Upper lobe of left lung (tissue), 6 donors: ENCODE measurements around the gene CALY. TPM values are rescaled to one million over a fixed set of nuclear protein-coding genes. Genes with fewer than 3 reads are reported as not detected.

Source experiments
- ATAC-seq, 2 donors: fragments of 200-7000 bp; cut with Tn5 transposase; one replicate each; pipeline ENCODE4 v1.9.1; 2022; ENCODE audit warnings: mild to moderate bottlenecking in 2 of 2, moderate library complexity in 2 of 2; ENCODE audit not compliant: low FRiP score in 2 of 2
- DNase-seq, 2 donors: peaks; one replicate each; pipeline ENCODE4 v3.0.0-alpha.2; 2019 to 2020
- H3K27ac ChIP-seq, 4 donors: fragments of 200-600 bp; sonication (generic); one replicate each; pipeline ENCODE4 v1.5.1; 2016 to 2019
- H3K27me3 ChIP-seq, 4 donors: fragments of 200-600 bp; sonication (generic); one replicate each; pipeline ENCODE4 v1.5.1; 2017 to 2019
- H3K36me3 ChIP-seq, 4 donors: fragments of 200-600 bp; sonication (generic); one replicate each; pipeline ENCODE4 v1.5.1; 2016 to 2019
- H3K4me1 ChIP-seq, 4 donors: fragments of 200-600 bp; sonication (generic); one replicate each; pipeline ENCODE4 v1.5.1; 2018 to 2019
- H3K4me3 ChIP-seq, 4 donors: fragments of 200-600 bp; sonication (generic); one replicate each; pipeline ENCODE4 v1.5.1; 2017 to 2019; ENCODE audit warnings: mild to moderate bottlenecking in 2 of 4, moderate library complexity in 1 of 4
- H3K9me3 ChIP-seq, 4 donors: fragments of 200-600 bp; sonication (generic); one replicate each; pipeline ENCODE4 v1.5.1; 2018 to 2019
- CTCF ChIP-seq, 6 experiments: fragments of 450-650 bp in 4 of 6; fragments of 200-600 bp in 2 of 6; sonication (generic) in 2 of 6; IDR thresholded peaks; one replicate each; pipeline ENCODE4 v1.5.1; 2016 to 2019; ENCODE audit warnings: antibody characterized with exemption in 6 of 6
- EP300 ChIP-seq, 4 donors: sonication (generic); formaldehyde crosslinking; IDR thresholded peaks; one replicate each; pipeline ENCODE4 v1.5.1; 2017; ENCODE audit warnings: antibody characterized with exemption in 4 of 4, control low read depth in 2 of 4
- POLR2A ChIP-seq, 4 donors: fragments of 450-650 bp; IDR thresholded peaks; one replicate each; pipeline ENCODE4 v1.5.1; 2016 to 2017; ENCODE audit warnings: antibody characterized with exemption in 4 of 4, mild to moderate bottlenecking in 2 of 4
- POLR2AphosphoS5 ChIP-seq, 2 donors: sonication (generic); formaldehyde crosslinking; IDR thresholded peaks; one replicate each; pipeline ENCODE4 v1.5.1; 2017; ENCODE audit warnings: antibody characterized with exemption in 2 of 2
- WGBS, 2 donors: methylation state at CpG; one replicate each; pipeline ENCODE4 v1.1.5; 2017 to 2018; 5-methylcytosine and 5-hydroxymethylcytosine counted together
- total RNA-seq, 6 donors: library from RNA; depleted of rRNA in 4 of 6; stranded (reverse); fragments of >200 nt in 4 of 6; gene quantifications; one replicate each; pipeline versions ENCODE4 v1.1.0 to v1.2.1, GENCODE V29; 2016 to 2021
- donor health status: DM: no; HTN: no; CAD: no; lungs with moderate emphysema.
- donor health status: DM: no; HTN: yes; CAD: no; lungs with severe emphysema.

CALY gene
- total RNA-seq, 6 donors from 2014 or later, result 7.4 TPM; not detected in 5

- Histone ChIP-seq H3K27me3 (no peaks in the 10 kb centered on the region), H3K4me3 (no peak overlapping the region), H3K4me1 (peaks cover 0 to 11% (median 4%) of the 10 kb centered on the region in 4 donors), H3K9me3 (no peaks in the 10 kb centered on the region), H3K36me3 (peaks cover 40 to 88% (median 85%) of the 10 kb centered on the region in 4 donors), H3K27ac (peak overlapping the region in 3 of 4 donors; percentile 48 to 88 (median 60))
- DNase-seq (no peak), ATAC-seq (no peak)
- TF ChIP-seq CTCF (IDR thresholded peaks at IDR 0.05), result no peak
- no peak for TF ChIP-seq EP300 (IDR thresholded peaks at IDR 0.05)
- 79 to 90% methylated on average over 10 of the region's 10 CpGs for WGBS, 2 donors
These were observed 42.9 kb downstream of the CALY start for GRCh38 chr10:133293810-133294119.

- peak; percentile 73 to 80 for DNase-seq
- peaks cover 0 to 11% (median 4%) of the 10 kb centered on the region in 4 donors for H3K4me1 ChIP-seq
- peak overlapping the region in 3 of 4 donors; percentile 48 to 88 (median 60) for H3K27ac ChIP-seq
- ATAC-seq, result peak; percentile 6 to 41
- TF ChIP-seq POLR2AphosphoS5 (IDR thresholded peaks at IDR 0.05), result no peak
- peak in 1 of 4 donors; percentile 19 for TF ChIP-seq EP300 (IDR thresholded peaks at IDR 0.05)
- no peak for TF ChIP-seq CTCF (IDR thresholded peaks at IDR 0.05)
- peak in 1 of 4 donors; percentile 51 for TF ChIP-seq POLR2A (IDR thresholded peaks at IDR 0.05)
- 86 to 93% methylated on average over 15 to 34 of the region's 38 CpGs for WGBS, 2 donors
- no peaks in the 10 kb centered on the region for H3K27me3 ChIP-seq
- H3K9me3 ChIP-seq, result no peaks in the 10 kb centered on the region
- no peak overlapping the region for H3K4me3 ChIP-seq
- H3K36me3 ChIP-seq, result peaks cover 37 to 88% (median 85%) of the 10 kb centered on the region in 4 donors
These were observed 43.5 kb downstream of the CALY start for GRCh38 chr10:133292919-133293809.

- Histone ChIP-seq H3K9me3 (no peaks in the 10 kb centered on the region), H3K27me3 (no peaks in the 10 kb centered on the region), H3K4me1 (peaks cover 0 to 11% (median 4%) of the 10 kb centered on the region in 4 donors), H3K27ac (no peak overlapping the region), H3K4me3 (no peak overlapping the region), H3K36me3 (peaks cover 19 to 88% (median 80%) of the 10 kb centered on the region in 4 donors)
- 95 to 97% methylated on average over 20 to 24 of the region's 24 CpGs for WGBS, 2 donors
- ATAC-seq (no peak), DNase-seq (peak in 1 of 2 donors; percentile 64)
- no peak for TF ChIP-seq POLR2A (IDR thresholded peaks at IDR 0.05)
- no peak for TF ChIP-seq POLR2AphosphoS5 (IDR thresholded peaks at IDR 0.05)
- TF ChIP-seq CTCF (IDR thresholded peaks at IDR 0.05), result no peak
- no peak for TF ChIP-seq EP300 (IDR thresholded peaks at IDR 0.05)
These were observed 46.9 kb downstream of the CALY start for GRCh38 chr10:133289761-133290160.

GRCh38 chr10:133287832-133288500 is 48.7 kb downstream of the CALY start:
- no peak overlapping the region for H3K27ac ChIP-seq
- peaks cover 27 to 88% (median 82%) of the 10 kb centered on the region in 4 donors for H3K36me3 ChIP-seq
- H3K27me3 ChIP-seq, result no peaks in the 10 kb centered on the region
- ATAC-seq (peak in 1 of 2 donors; percentile 32), DNase-seq (peak in 1 of 2 donors; percentile 66)
- TF ChIP-seq EP300 (IDR thresholded peaks at IDR 0.05), result no peak
- no peak for TF ChIP-seq POLR2AphosphoS5 (IDR thresholded peaks at IDR 0.05)
- no peak for TF ChIP-seq POLR2A (IDR thresholded peaks at IDR 0.05)
- TF ChIP-seq CTCF (IDR thresholded peaks at IDR 0.05), result no peak
- no peaks in the 10 kb centered on the region for H3K9me3 ChIP-seq
- H3K4me3 ChIP-seq, result no peak overlapping the region
- 93 to 95% methylated on average over 10 to 46 of the region's 46 CpGs for WGBS, 2 donors
- peaks cover 0 to 3% (median 0%) of the 10 kb centered on the region in 4 donors for H3K4me1 ChIP-seq
